Left ventricle myocardium inferior (tissue), 1 donor: ENCODE measurements around the gene GOPC. TPM values are rescaled to one million over a fixed set of nuclear protein-coding genes. Genes with fewer than 3 reads are reported as not detected.

Experiments used
- DNase-seq: peaks from one replicate; pipeline ENCODE4 v3.0.0-alpha.2; 2020
- H3K27ac ChIP-seq: fragments of 200-600 bp; replicated peaks from 2 replicates; pipeline ENCODE4 v1.8.0; 2021
- H3K27me3 ChIP-seq: fragments of 200-600 bp; 2 replicates; pipeline ENCODE4 v1.8.0; 2021; ENCODE audit warnings: low read depth
- H3K36me3 ChIP-seq: fragments of 200-600 bp; 2 replicates; pipeline ENCODE4 v1.8.0; 2021
- H3K4me1 ChIP-seq: fragments of 200-600 bp; 2 replicates; pipeline ENCODE4 v1.8.0; 2021
- H3K4me3 ChIP-seq: fragments of 200-600 bp; 2 replicates; pipeline ENCODE4 v1.8.0; 2021; ENCODE audit warnings: mild to moderate bottlenecking, moderate library complexity
- H3K9me3 ChIP-seq: fragments of 200-600 bp; replicated peaks from 2 replicates; pipeline ENCODE4 v1.8.0; 2021
- CTCF ChIP-seq: fragments of 200-600 bp; IDR thresholded peaks from 2 replicates; pipeline ENCODE4 v1.8.0; 2021; ENCODE audit warnings: antibody characterized with exemption, mild to moderate bottlenecking, borderline replicate concordance
- intact Hi-C: fragments of 100-400 bp; cut with micrococcal nuclease; formaldehyde crosslinking; loops from one replicate; pipeline ENCODE4 v1.11.0; 2022
- total RNA-seq: library from RNA; stranded (reverse); fragmentation: NEBNext Ultra II Directional; extraction: Animal tissue kit (Norgen Biotek cat#: 25700); gene quantifications from one replicate; pipeline ENCODE4 v1.2.1, GENCODE V29; 2021
- donor health status: DM: no; HTN: yes; CAD: no; lungs with severe emphysema.

The GOPC gene
- total RNA-seq, 1 donor from 2014 or later, result 22.7 TPM

- intact Hi-C loops, result no loop called here
- Histone ChIP-seq H3K36me3 (peaks cover 10% of the 10 kb centered on the region), H3K4me3 (peak overlapping the region; percentile 95), H3K27me3 (no peaks in the 10 kb centered on the region), H3K4me1 (peaks cover 49% of the 10 kb centered on the region), H3K27ac (peak overlapping the region; percentile 97), H3K9me3 (no peaks in the 10 kb centered on the region)
- peak; percentile 18 for DNase-seq
- TF ChIP-seq CTCF, result no peak
Observed at GRCh38 chr6:117601811-117602150, 530 bp downstream of the GOPC start.

GRCh38 chr6:117600008-117600743 is 2.1 kb downstream of the GOPC start:
- no peaks in the 10 kb centered on the region for H3K27me3 ChIP-seq
- peaks cover 10% of the 10 kb centered on the region for H3K36me3 ChIP-seq
- H3K4me3 ChIP-seq, result peak overlapping the region; percentile 95
- intact Hi-C loops, result no loop called here
- H3K9me3 ChIP-seq, result no peaks in the 10 kb centered on the region
- H3K4me1 ChIP-seq, result peaks cover 49% of the 10 kb centered on the region
- no peak for DNase-seq
- H3K27ac ChIP-seq, result no peak overlapping the region
- no peak for TF ChIP-seq CTCF

GRCh38 chr6:117597755-117598154 is 4.6 kb downstream of the GOPC start:
- no peak for TF ChIP-seq CTCF
- peaks cover 66% of the 10 kb centered on the region for H3K4me1 ChIP-seq
- peaks cover 10% of the 10 kb centered on the region for H3K36me3 ChIP-seq
- intact Hi-C loops, result no loop called here
- H3K9me3 ChIP-seq, result no peaks in the 10 kb centered on the region
- no peak for DNase-seq
- no peaks in the 10 kb centered on the region for H3K27me3 ChIP-seq
- H3K4me3 ChIP-seq, result no peak overlapping the region
- no peak overlapping the region for H3K27ac ChIP-seq

GRCh38 chr6:117595099-117595923 is 7.0 kb downstream of the GOPC start:
- no peak for TF ChIP-seq CTCF

GRCh38 chr6:117592983-117593759 is 9.1 kb downstream of the GOPC start:
- Histone ChIP-seq H3K9me3 (no peaks in the 10 kb centered on the region), H3K4me3 (no peak overlapping the region), H3K27me3 (no peaks in the 10 kb centered on the region), H3K36me3 (peaks cover 23% of the 10 kb centered on the region), H3K4me1 (peaks cover 45% of the 10 kb centered on the region), H3K27ac (peak overlapping the region; percentile 49)
- no peak for DNase-seq
- intact Hi-C loops, result no loop called here
- no peak for TF ChIP-seq CTCF

More at GRCh38 chr6:117595099-117595923, 7.0 kb downstream of the GOPC start:
- Histone ChIP-seq H3K4me3 (no peak overlapping the region), H3K27ac (no peak overlapping the region), H3K9me3 (no peaks in the 10 kb centered on the region), H3K4me1 (peaks cover 65% of the 10 kb centered on the region), H3K27me3 (no peaks in the 10 kb centered on the region), H3K36me3 (peaks cover 13% of the 10 kb centered on the region)
- intact Hi-C loops, result no loop called here
- no peak for DNase-seq
